ENCODE results near the gene ACOX2. TPM values are rescaled to one million over a fixed set of nuclear protein-coding genes. Genes with fewer than 3 reads are reported as not detected.
A peak's percentile ranks its signal among the peaks of the same experiment; 100 is the strongest.

Gene ACOX2
- polyA plus RNA-seq, 2 of the 4 experiments (the other 2 are of a cell fraction), result 4.8 to 23.2 TPM

DNA sequence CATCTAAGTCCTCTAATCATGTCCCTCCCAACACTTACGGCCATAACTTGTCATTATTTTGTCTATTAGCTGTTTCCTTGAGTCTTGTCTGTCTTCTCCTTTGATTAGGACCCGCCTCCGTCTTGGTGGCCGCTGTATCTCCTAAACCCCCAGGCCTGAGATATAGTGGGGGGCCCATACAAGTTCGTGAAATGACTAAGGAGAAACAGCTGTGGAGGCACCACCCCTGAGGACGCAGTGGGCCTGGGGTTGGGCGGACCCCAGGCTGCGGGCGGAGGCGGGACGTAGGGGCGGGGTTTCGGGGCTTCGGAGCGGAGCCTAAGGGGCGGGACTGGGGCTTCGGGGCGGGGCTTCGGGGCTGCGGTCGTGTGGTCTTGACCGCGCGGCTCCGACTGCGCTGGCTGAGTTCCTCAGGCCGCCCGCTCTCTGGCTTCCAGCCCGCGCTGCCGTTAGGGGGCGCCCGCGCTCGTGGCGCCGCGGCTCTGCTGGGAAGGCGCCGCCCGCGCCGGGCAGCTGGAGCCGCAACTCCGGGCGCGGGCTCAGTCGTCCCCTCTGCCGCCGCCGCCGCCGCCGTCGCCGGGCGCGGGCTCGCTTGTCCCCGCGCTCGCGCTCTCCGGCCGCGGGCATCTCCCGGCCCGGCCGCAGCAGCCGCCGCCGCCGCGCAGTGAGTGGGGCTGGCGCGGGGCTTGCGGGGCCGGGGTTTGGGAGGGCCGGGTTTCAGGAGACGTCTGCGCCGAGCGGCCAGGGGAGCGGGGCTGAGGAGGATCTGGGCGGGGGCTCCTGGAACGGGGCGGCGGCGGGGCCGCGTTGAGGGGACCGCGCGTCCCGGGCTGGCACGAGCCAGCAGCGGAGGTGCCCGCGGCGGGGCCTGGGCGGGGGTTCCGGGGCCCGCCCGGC, 45.2 kb downstream of the ACOX2 start, which contains the start of gene KCTD6 (continued):
- TF ChIP-seq, protein P1, sequence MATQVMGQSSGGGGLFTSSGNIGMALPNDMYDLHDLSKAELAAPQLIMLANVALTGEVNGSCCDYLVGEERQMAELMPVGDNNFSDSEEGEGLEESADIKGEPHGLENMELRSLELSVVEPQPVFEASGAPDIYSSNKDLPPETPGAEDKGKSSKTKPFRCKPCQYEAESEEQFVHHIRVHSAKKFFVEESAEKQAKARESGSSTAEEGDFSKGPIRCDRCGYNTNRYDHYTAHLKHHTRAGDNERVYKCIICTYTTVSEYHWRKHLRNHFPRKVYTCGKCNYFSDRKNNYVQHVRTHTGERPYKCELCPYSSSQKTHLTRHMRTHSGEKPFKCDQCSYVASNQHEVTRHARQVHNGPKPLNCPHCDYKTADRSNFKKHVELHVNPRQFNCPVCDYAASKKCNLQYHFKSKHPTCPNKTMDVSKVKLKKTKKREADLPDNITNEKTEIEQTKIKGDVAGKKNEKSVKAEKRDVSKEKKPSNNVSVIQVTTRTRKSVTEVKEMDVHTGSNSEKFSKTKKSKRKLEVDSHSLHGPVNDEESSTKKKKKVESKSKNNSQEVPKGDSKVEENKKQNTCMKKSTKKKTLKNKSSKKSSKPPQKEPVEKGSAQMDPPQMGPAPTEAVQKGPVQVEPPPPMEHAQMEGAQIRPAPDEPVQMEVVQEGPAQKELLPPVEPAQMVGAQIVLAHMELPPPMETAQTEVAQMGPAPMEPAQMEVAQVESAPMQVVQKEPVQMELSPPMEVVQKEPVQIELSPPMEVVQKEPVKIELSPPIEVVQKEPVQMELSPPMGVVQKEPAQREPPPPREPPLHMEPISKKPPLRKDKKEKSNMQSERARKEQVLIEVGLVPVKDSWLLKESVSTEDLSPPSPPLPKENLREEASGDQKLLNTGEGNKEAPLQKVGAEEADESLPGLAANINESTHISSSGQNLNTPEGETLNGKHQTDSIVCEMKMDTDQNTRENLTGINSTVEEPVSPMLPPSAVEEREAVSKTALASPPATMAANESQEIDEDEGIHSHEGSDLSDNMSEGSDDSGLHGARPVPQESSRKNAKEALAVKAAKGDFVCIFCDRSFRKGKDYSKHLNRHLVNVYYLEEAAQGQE (IDR thresholded peaks at IDR 0.05), result no peak
- TF ChIP-seq TFCP2L1 (CRISPR knock-in tag; IDR thresholded peaks at IDR 0.05) (no peak), HDAC2 (IDR thresholded peaks at IDR 0.05) (no peak), NR3C1 (IDR thresholded peaks at IDR 0.05) (no peak)
- TF ChIP-seq, protein P2, sequence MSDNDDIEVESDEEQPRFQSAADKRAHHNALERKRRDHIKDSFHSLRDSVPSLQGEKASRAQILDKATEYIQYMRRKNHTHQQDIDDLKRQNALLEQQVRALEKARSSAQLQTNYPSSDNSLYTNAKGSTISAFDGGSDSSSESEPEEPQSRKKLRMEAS (IDR thresholded peaks at IDR 0.05), result 0 out of 2 replicates have a peak, but pooled peaks have one; percentile 45

DNA sequence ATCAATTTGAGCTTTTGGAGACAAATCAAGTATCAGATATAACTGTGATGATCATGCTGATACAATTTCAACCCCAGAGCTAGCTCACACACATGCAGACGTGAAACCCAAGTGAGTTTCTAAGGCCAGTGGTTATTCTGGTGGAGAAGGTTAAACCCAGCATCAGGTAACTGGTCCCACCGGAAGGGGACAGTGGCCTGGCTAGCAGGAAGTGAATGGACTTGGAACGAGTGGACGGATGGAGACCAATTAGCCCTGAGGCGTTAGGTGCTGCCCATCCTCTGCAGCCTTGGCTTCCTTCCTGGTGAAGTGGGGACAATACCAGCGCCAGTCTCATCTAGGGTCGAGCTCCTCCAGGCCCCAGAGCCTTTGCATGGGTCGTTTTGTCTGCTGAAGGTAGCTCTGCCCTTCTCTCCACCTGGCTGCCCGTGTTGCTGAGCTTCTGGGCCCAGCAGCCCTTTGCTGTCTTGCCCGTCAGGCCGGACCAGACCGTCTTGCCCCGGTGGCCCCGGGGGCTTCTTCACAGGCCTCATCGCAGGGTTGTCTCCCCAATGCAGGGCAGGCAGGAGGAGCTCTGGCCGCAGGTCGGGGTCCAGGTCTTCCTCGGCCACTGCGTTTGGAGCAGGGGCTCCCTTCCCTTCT, 46.0 kb downstream of the ACOX2 start:
- TF ChIP-seq POLR2A (IDR thresholded peaks at IDR 0.05; ENCODE audit: low read length), result no peak
- TF ChIP-seq CBX8 (IDR thresholded peaks at IDR 0.05), result no peak
- TF ChIP-seq MAFK (IDR thresholded peaks at IDR 0.05; ENCODE audit: partially characterized antibody), result no peak
- no peak for TF ChIP-seq MYC (IDR thresholded peaks at IDR 0.05; ENCODE audit: borderline replicate concordance, low read length)
- no peak for TF ChIP-seq GATA3 (IDR thresholded peaks at IDR 0.05; ENCODE audit: borderline replicate concordance)
- TF ChIP-seq, protein P3, sequence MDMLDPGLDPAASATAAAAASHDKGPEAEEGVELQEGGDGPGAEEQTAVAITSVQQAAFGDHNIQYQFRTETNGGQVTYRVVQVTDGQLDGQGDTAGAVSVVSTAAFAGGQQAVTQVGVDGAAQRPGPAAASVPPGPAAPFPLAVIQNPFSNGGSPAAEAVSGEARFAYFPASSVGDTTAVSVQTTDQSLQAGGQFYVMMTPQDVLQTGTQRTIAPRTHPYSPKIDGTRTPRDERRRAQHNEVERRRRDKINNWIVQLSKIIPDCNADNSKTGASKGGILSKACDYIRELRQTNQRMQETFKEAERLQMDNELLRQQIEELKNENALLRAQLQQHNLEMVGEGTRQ (IDR thresholded peaks at IDR 0.05), result no peak
- TF ChIP-seq SREBF2 (IDR thresholded peaks at IDR 0.05), result no peak
- TF ChIP-seq PHF8 (IDR thresholded peaks at IDR 0.05; ENCODE audit: borderline replicate concordance, low read depth), result no peak
- no peak for TF ChIP-seq EHMT2 (IDR thresholded peaks at IDR 0.05; ENCODE audit: low read depth)
- no peak for TF ChIP-seq JUNB (IDR thresholded peaks at IDR 0.05)
- TF ChIP-seq HDAC2 (IDR thresholded peaks at IDR 0.05), result no peak
- no peak for TF ChIP-seq MAZ (IDR thresholded peaks at IDR 0.05; ENCODE audit: borderline replicate concordance, low read depth, low read length)
- TF ChIP-seq KDM1A (IDR thresholded peaks at IDR 0.05; ENCODE audit: low read depth), result no peak
- TF ChIP-seq FOSB (CRISPR knock-in tag; IDR thresholded peaks at IDR 0.05), result no peak
- TF ChIP-seq RFX5 (IDR thresholded peaks at IDR 0.05), result no peak
- no peak for TF ChIP-seq HOXA7 (CRISPR knock-in tag; IDR thresholded peaks at IDR 0.05)
- no peak for TF ChIP-seq CHD2 (IDR thresholded peaks at IDR 0.05; ENCODE audit: low read length, partially characterized antibody)
- no peak for TF ChIP-seq ZC3H11A (IDR thresholded peaks at IDR 0.05)
- TF ChIP-seq BHLHE40 (IDR thresholded peaks at IDR 0.05; ENCODE audit: low read depth, low read length), result no peak
- CTCF ChIA-PET, result interaction anchor here (0.6 to 3.5 kb wide), 24 partner anchors 8 to 169 kb away, joined by 3 to 24 read pairs (median 6); partner anchors contain the start of genes ACOX2 and PDHB
- peak overlapping the region; percentile 97 for H3K4me2 ChIP-seq
- 47% methylated on average over 14 of the region's 19 CpGs for WGBS (ENCODE audit: missing lambda C conversion rate)
- peaks cover 46% of the 10 kb centered on the region for H3K4me1 ChIP-seq
- POLR2A ChIA-PET, result interaction anchor here (1.3 to 2.3 kb wide), 2 partner anchors 38 to 57 kb away, joined by 3 to 6 read pairs; partner anchors contain the start of gene PDHB
- FAIRE-seq (no peak), ATAC-seq (peak; percentile 26 to 39; a peak in 3 of 6 replicates), DNase-seq (ENCODE audit: low read depth in 1 of 2, low spot score in 1 of 2) (no peak)
- H3K9me3 ChIP-seq, result no peaks in the 10 kb centered on the region
- H3K27ac ChIP-seq, result peak overlapping the region; percentile 87 to 93
- H3K4me3 ChIP-seq, result peak overlapping the region; percentile 54
